Osteoblast (primary cell): ENCODE measurements around the gene MARCHF3. TPM values are rescaled to one million over a fixed set of nuclear protein-coding genes. Genes with fewer than 3 reads are reported as not detected.

Experiments
- DNase-seq: peaks from one replicate; pipeline ENCODE4 v3.0.0; 2011; ENCODE audit warnings: low spot score, mixed read lengths; ENCODE audit not compliant: insufficient read length; ENCODE audit errors: missing footprints
- H2AFZ ChIP-seq: 2 replicates; pipeline ENCODE4 v1.6.0; 2011; ENCODE audit warnings: mild to moderate bottlenecking, low read length
- H3K27ac ChIP-seq: 2 replicates; pipeline ENCODE4 v1.5.1; 2011; ENCODE audit warnings: mild to moderate bottlenecking, low read depth, low read length, moderate library complexity
- H3K27me3 ChIP-seq: 2 replicates; pipeline ENCODE4 v1.6.0; 2012; ENCODE audit warnings: mild to moderate bottlenecking, control low read depth, inconsistent platforms, low read length, moderate library complexity; ENCODE audit not compliant: insufficient read depth
- H3K36me3 ChIP-seq: 2 replicates; pipeline ENCODE4 v1.5.1; 2011; ENCODE audit warnings: mild to moderate bottlenecking, low read length, control low read depth, moderate library complexity; ENCODE audit not compliant: insufficient read depth
- H3K4me1 ChIP-seq: 2 replicates; pipeline ENCODE4 v1.5.1; 2011; ENCODE audit warnings: mild to moderate bottlenecking, low read length, control low read depth, moderate library complexity; ENCODE audit not compliant: insufficient read depth
- H3K4me2 ChIP-seq: 2 replicates; pipeline ENCODE4 v1.6.0; 2011; ENCODE audit warnings: mild to moderate bottlenecking, low read length; ENCODE audit not compliant: insufficient read depth
- H3K4me3 ChIP-seq: fragments of 200-600 bp; sonication (generic); 3 replicates; pipeline ENCODE4 v1.5.1; 2012; ENCODE audit warnings: mild to moderate bottlenecking, low read length, inconsistent platforms; ENCODE audit not compliant: insufficient read depth
- H3K79me2 ChIP-seq: 2 replicates; pipeline ENCODE4 v1.6.0; 2012; ENCODE audit warnings: mild to moderate bottlenecking, low read length, control low read depth, inconsistent platforms; ENCODE audit not compliant: insufficient read depth
- H3K9me3 ChIP-seq: 2 replicates; pipeline ENCODE4 v1.5.1; 2011; ENCODE audit warnings: low read depth, low read length, control low read depth
- H4K20me1 ChIP-seq: 2 replicates; pipeline ENCODE4 v1.6.0; 2012; ENCODE audit warnings: mild to moderate bottlenecking, low read length, control low read depth; ENCODE audit not compliant: insufficient read depth
- total RNA-seq: library from RNA; depleted of rRNA; stranded (reverse); fragments of >200 nt; gene quantifications from 2 replicates; pipeline ENCODE4 v1.2.3, GENCODE V29; 2012
- TF ChIP-seq, protein P1 (sequence below): IDR thresholded peaks from 2 replicates; pipeline ENCODE4 v1.5.1; 2011; ENCODE audit warnings: mild to moderate bottlenecking, low read depth, low read length, moderate library complexity; ENCODE audit errors: extremely low read depth

The MARCHF3 gene
- total RNA-seq, 1 donor, result 2.2 TPM

DNA sequence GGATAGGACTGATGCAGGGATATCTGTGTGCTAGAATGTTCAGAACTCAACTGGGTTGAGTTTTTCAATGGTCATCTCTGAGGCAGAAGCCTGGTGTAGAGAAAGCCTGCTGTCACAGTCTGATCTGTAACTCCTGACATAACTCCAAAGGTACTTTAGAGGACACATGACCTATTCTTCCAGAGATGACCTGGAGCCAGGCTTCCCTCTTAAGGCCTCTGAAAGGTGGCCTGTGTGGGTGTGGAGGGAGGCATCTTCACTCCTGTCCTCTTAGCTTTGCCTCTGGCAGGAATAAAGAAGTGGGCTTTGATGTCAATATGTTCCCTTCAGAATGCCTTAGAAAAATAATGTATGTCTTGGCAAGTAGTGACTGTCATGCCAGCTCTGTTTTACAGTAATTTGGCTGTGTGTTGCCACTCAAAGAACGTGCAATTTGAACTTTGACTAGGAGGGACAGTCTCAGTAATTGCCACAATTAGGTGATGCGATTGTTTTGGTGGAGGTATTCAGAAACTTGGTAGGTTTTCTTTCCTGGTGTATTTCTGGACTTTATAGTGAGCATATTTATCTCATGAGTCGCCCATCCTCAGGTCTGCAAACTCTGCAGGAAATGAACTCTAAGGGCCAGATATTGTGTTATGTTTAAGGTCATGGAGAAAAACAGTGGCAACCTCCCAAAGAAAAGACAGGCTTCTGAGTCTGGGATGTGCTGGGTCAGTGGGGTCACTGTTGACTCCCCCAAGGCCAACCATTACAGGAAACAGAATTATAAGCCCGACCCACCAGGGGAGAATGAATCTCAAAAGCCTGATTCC is 46.2 kb upstream of the MARCHF3 start:
- Histone ChIP-seq H3K4me2 (no peak overlapping the region), H3K4me3 (no peak overlapping the region), H3K4me1 (peaks cover 17% of the 10 kb centered on the region), H3K9me3 (no peaks in the 10 kb centered on the region), H3K27me3 (no peaks in the 10 kb centered on the region), H3K36me3 (no peaks in the 10 kb centered on the region), H4K20me1 (no peaks in the 10 kb centered on the region), H2AFZ (no peak overlapping the region), H3K79me2 (no peaks in the 10 kb centered on the region), H3K27ac (no peak overlapping the region)
- TF ChIP-seq, protein P1, sequence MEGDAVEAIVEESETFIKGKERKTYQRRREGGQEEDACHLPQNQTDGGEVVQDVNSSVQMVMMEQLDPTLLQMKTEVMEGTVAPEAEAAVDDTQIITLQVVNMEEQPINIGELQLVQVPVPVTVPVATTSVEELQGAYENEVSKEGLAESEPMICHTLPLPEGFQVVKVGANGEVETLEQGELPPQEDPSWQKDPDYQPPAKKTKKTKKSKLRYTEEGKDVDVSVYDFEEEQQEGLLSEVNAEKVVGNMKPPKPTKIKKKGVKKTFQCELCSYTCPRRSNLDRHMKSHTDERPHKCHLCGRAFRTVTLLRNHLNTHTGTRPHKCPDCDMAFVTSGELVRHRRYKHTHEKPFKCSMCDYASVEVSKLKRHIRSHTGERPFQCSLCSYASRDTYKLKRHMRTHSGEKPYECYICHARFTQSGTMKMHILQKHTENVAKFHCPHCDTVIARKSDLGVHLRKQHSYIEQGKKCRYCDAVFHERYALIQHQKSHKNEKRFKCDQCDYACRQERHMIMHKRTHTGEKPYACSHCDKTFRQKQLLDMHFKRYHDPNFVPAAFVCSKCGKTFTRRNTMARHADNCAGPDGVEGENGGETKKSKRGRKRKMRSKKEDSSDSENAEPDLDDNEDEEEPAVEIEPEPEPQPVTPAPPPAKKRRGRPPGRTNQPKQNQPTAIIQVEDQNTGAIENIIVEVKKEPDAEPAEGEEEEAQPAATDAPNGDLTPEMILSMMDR, result no peak
- no peak for DNase-seq

DNA sequence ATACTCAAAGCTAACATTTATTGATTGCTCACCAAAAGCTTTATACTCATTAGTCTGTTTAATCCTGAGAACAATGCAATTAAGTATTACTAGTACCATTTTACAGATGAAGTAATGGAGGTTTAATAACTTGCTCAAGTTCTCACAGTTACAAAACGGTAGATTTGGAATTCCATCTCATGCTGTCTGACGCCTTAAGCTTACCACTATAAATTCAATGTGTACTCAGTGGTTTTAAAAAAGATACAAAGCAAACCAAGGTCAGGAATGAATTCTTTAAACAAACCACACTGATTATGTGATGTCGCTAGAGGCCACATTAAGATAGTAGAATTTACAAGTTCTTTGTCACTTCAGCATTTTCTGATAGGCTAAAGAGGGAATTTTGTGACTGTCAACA is 44.1 kb upstream of the MARCHF3 start:
- Histone ChIP-seq H3K36me3 (no peaks in the 10 kb centered on the region), H2AFZ (no peak overlapping the region), H3K27ac (no peak overlapping the region), H3K4me1 (peaks cover 17% of the 10 kb centered on the region), H3K79me2 (no peaks in the 10 kb centered on the region), H3K27me3 (no peaks in the 10 kb centered on the region), H3K9me3 (no peaks in the 10 kb centered on the region), H3K4me3 (no peak overlapping the region), H3K4me2 (no peak overlapping the region), H4K20me1 (no peaks in the 10 kb centered on the region)
- DNase-seq, result no peak
- TF ChIP-seq, protein P1, result no peak

- Histone ChIP-seq H3K9me3 (no peaks in the 10 kb centered on the region), H3K36me3 (no peaks in the 10 kb centered on the region), H3K79me2 (no peaks in the 10 kb centered on the region), H4K20me1 (no peaks in the 10 kb centered on the region), H3K27ac (peak within 1 kb of the TSS; percentile 33), H2AFZ (peak within 1 kb of the TSS; percentile 87), H3K4me3 (peak within 1 kb of the TSS; percentile 78), H3K27me3 (no peaks in the 10 kb centered on the region), H3K4me2 (peak within 1 kb of the TSS; percentile 84), H3K4me1 (peaks cover 17% of the 10 kb centered on the region)
- TF ChIP-seq, protein P1, result no peak
- peak; percentile 59 for DNase-seq
Measured at GRCh38 chr5:127072861-127073846, 42.8 kb upstream of the MARCHF3 start, which contains the start of gene C5orf63. C5orf63 (minus strand) TSS chr5:127073502; CDS start chr5:127058995, 14,507 bp downstream.
